ENCODE data around the gene STAMBPL1. TPM values are rescaled to one million over a fixed set of nuclear protein-coding genes. Genes with fewer than 3 reads are reported as not detected.
A peak's percentile ranks its signal among the peaks of the same experiment; 100 is the strongest.

Gene STAMBPL1
- total RNA-seq, 1 experiment from 2014 or later: 38.7 TPM

DNA sequence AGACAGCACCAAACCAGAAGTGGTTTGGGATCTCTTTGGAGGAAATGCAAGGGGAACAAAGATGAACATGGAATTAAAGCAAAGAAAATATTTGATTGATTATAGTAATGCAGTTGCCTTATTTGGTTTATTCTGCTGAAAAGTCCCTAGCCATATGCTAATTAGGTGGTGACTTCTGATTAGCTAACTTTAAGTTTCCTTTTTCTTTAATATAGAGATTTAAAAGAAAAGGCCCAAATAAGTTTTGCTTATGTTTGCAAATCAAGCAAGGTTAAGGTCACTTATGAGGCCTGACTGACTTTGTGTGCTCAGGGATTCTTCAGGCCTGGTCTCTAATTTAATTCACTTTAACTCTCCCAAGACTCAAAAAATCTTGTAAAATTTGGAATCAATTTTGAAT is 22.2 kb upstream of the STAMBPL1 start:
- DNase-seq (ENCODE audit: low read depth): no peak

DNA sequence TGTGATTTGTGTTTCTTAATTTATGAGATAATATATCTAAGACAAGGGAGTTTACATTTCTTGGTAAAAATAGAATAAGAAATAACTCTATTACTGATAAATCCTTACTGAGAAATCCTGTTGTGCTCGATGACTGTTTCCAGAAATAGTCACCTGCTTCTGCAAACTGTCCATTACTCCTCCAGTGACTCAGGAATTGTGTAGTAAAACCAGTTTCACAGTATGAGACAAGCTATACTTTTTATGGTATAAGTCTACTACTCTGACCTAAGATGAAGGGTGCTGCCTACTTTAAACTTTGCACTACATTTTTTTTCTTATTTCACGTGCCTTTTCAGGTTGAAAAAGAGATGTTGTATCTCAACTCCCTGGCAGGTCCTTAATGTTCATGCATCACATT is 21.6 kb upstream of the STAMBPL1 start:
- DNase-seq (ENCODE audit: low read depth): no peak

GRCh38 chr10:88861036-88861435 is 19.0 kb upstream of the STAMBPL1 start:
- DNase-seq (ENCODE audit: low read depth): no peak

- peak; percentile 34 for DNase-seq (ENCODE audit: low read depth)
Observed at GRCh38 chr10:88865281-88865876, 14.7 kb upstream of the STAMBPL1 start.

DNA sequence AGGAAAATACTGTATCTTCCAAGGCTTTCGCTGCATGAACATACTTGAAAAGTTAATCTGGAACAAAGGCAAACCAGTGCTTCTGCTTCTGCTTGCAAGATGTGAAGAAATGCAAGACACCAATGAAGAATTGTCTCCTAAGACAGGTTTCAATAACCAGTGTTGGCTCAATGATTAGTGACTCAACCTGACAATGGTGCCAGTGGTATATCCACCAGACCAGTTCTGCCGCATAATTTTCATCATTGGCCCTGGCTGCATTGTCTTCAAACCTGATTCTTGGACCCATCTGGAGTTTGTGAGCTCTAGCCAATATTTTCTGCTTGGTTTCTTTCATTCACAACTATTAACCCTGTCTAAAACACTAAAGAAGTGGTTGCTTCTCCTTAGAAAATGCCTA is 13.6 kb upstream of the STAMBPL1 start:
- no peak for DNase-seq (ENCODE audit: low read depth)

DNA sequence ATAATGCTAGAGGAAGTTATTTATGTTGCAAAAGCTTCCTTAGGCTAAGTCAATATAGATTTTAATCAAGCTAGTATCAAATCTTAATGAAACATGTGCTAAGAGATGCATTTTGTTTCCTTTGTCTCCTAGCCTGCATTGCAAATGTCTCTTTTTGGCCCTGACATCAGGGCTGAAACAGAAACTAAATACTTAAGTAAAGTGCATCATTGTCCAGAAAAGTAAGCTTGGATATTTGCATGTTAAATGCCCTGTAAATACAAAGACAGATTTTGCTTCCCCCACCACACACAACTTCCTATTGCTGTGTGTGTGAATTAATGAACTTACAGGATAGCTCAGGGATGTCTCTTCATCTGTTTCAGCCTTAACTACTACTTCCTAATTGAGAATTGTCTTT is 10.0 kb upstream of the STAMBPL1 start:
- DNase-seq (ENCODE audit: low read depth): no peak

DNA sequence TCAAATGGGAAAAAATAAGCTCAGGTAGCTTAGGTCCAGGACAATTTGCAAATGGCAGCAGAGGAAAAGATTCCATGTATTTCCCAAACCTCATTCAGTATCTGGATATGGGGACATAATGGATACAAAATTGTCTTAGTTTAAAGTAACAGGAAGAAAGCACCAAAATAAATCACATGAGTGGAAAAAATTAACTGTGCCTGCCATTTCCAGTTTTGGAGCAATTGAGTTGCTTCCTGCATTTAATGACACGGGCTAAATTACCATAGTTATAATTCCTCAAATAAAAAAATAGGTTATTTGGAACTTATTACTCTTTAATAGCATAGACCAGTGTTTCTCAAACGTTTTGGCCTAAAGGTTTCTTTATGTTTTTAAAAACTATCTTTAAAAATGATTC is 6.3 kb upstream of the STAMBPL1 start:
- no peak for DNase-seq (ENCODE audit: low read depth)

DNA sequence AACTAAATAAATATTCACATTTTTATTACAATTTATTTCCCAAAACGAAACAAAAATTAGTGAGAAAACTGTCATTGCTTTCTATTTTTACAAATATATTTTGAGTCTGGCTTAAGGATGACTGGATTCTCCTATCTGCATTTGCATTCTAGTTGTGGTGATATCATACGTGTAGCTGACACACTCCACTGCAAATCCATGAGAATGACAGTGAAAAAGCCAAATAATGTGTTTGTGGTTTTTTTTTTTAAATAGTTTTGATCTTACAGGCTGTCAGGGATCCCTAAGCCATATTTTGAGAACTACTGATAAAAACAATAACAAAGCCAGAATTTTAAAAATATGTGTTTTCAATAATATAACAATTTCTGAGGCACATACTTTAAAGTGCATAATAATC is 5.8 kb upstream of the STAMBPL1 start:
- no peak for DNase-seq (ENCODE audit: low read depth)

DNA sequence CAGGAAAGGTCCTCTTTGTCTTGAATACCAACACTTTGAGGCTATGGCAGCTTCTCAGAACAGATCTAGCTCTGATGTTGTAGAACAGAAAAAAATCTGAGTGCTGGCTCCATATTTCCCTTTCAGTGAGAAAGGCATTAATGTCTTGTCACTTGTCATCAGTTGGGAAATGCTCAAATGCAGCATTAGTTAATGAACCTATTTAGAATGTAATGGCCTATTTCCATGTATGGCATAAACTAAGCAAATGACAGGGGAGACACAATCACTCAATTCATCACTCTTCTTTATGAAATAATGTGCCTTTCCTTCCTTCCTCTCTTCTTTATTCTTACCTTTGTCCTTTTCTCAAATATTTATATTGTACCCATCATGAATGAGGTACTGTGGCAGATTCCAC is 5.0 kb upstream of the STAMBPL1 start:
- no peak for DNase-seq (ENCODE audit: low read depth)

DNA sequence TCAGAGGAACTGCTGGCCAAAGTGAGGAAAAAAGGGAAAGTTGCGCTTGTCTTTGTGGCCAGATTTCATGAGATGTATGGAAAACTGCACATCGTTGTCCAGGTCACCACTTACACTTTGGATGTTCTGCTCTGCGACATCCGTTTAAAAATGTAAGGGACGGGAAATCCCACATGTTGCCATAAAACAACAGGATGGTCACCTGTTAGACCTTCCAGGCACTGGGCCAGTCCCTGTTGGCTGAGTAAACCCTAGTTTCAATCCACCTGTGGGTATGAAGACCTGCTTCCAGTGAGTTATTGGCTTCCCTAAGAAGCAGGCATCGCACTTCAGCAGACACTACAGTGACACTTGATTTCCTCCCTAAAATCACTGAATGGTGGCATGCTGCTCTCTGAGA is 2.7 kb upstream of the STAMBPL1 start:
- DNase-seq (ENCODE audit: low read depth): no peak

GRCh38 chr10:88880282-88881076 is 434 bp downstream of the STAMBPL1 start:
- peak; percentile 84 for DNase-seq (ENCODE audit: low read depth)

- DNase-seq (ENCODE audit: low read depth): peak; percentile 11
Observed at GRCh38 chr10:88881320-88881719, 1.3 kb downstream of the STAMBPL1 start.

DNA sequence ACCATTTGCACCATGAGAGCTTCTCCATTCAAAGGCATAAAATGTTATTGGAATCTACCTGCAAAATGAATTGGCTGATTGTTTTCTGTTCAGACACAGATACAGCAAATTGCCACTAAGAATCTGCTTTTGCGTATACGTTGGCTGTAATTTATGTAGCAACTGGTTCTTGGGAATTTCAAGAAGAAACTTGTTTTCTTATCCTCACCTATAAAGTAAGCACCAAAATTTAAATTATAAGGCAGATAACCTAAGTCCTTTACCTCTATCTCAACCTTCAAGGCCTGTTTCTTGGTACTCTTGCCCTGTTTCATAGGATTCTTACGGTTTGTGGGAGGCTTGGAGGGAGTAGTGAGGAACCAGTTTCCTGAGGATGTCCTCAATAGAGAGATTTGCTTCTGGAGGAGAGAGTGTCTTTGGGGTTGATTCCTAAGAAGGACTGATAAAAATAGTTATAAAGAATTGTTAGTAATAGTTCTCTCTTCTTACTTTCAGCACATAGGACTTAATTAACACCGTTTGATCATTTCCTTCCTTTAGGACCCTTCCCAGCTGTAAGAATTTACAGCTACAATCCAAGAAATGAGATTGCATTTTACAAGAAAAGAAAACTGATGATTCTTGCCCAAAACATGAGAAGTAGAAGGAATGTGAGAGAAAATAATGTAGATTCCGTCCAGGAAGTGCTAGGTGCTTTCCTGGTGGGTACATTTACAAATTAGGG is 2.0 kb downstream of the STAMBPL1 start:
- DNase-seq (ENCODE audit: low read depth): peak; percentile 31

DNA sequence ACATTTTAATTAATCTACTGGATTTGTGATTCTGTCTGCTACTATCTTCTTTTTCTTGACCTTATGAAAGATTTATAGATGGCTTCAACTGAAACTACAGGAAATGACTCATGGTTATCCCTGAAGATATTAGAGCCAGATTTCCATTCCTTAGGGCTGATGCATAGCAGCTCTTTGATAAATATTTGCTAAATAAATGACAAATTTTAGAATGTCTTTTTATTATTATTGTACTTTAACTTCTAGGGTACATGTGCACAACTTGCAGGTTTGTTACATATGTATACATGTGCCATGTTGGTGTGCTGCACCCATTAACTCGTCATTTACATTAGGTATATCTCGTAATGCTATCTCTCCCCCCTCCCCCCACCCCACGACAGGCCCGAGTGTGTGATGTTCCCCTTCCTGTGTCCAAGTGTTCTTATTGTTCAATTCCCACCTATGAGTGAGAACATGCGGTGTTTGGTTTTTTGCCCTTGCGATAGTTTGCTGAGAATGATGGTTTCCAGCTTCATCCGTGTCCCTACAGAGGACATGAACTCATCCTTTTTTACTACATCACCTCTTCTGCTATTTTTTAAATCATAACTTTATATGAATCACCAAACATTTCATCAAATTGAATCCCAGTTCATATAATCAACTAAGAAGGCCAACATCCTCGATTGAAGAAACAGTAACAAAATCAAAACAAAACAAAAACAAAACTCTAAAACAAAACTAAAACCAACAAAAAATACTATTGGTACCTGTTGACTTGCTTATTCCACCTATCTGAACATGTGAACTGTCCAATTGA is 2.8 kb downstream of the STAMBPL1 start:
- peak; percentile 80 for DNase-seq (ENCODE audit: low read depth)

- peak; percentile 48 for DNase-seq (ENCODE audit: low read depth)
Observed at GRCh38 chr10:88883448-88883809, 3.4 kb downstream of the STAMBPL1 start.

DNA sequence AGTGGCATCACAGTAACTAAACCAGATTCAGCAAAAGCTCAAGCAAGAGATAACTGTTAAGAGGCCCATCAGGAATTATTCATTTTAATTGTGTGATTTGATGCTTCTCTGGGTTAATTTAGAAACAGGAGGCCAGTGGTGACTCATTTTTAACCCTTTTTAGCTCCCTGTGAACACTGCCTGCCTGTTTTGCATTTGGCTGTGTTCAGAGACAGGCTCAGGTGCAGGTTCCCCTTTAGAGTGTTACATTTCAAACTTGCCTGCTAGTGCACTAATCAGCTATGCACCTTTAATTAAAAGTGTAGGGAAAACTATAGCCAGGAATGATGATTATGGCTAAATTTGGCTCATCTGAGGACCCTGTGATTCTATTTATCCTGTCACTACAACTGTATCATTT is 6.5 kb downstream of the STAMBPL1 start:
- DNase-seq (ENCODE audit: low read depth): peak; percentile 26

DNA sequence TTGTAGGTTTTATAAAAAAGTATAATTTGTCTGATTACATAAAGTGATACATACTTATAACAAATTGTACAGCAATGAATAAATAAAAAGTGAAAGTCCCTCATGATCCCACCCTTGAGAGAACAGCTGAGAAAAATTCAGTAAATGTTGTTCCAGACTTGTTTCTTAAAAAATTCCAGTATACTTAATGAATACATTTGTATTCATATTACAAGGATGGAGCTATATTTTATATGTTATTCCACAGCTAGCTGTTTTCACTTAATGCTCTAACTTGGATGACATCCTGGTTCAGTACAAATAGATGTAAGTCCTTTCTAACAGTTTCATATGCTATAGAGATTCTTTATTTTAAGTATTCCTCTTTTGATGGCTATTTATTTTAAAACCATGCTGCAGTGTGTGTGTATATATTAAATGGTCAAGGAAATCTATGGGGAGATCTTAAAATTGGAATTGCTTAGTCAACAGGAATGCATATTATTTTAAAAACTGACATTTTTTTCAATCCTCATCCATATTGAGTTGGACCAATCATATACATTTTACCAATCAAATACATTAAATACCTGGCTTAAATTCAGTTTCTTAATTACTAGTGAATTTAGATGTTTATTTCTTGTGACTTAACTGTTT is 8.9 kb downstream of the STAMBPL1 start:
- DNase-seq (ENCODE audit: low read depth): no peak

DNA sequence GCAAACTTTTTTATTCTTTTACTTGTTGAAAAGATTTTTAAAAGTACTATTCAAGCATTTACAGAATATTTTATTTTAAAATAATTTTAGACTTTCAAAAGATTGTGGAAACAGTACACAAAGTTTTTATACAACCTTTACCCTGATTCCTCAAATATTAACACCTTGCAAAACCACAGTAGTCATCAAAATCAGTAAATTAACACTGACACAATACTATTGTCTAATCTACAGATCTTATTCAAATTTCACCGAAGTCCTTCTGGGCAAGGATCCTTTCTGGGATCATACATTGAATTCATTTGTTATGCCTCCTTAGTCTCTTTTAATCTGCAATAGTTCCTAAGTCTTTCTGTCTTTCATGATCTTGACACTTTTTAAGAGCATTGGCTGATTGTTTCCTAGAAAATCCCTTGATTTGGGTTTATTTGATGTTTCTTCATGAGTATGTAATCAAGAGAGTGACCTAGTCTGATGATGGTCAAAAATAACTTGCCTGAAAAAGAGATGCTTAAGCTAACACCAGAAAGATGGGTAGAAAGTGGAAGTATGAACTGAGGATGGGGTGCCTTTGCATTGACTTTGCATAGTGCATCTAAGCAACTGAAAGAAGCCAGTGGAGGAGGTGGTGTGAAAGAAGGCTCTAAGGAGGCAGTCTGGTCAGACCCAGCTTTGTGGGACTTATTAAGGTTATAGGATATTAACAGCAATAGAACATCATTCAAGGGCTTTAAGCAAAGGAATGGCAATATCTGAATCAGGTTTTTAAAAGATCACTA is 9.7 kb downstream of the STAMBPL1 start:
- DNase-seq (ENCODE audit: low read depth): no peak

DNA sequence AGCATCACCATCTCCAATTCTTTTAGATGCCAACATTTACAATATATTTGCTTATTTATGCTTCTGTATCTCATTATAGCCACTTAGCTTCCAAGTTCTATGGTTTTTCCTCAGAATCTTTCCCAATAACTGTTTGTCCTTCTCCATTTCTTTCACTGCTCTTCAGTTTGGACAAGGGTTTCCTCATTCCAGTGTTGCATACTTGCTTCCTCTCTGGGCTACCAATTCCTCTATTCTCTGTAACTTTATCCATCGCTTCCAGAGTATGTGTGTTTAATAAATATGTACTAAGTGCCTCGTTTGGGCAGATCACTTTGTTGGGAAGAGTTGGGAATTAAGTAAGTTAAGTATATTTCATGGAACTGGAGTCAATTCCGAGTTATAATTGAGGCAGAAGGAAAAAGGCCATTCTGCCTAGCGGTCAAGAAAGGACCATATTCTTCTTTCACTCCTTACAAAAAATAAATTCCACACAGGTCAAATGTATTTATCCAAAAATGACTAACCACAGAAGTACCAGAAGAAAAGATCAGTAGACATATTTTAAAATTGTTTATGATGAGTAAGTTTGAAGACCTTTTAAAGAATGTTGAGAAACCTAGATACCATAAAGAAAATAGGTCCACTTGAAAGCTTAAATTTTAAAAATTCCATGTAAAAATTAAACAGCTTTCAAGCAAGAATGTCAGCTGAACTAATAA is 10.8 kb downstream of the STAMBPL1 start:
- no peak for DNase-seq (ENCODE audit: low read depth)
